Inferior parietal cortex (tissue), 1 donor: ENCODE measurements around the gene FMNL1.
"Not testable (repeated sequence)": the region's sequence is repeated elsewhere in the genome, so short reads cannot be mapped to it uniquely, and the experiment has no call there.

ENCODE experiments used
- DNase-seq: peaks from one replicate; pipeline ENCODE4 v3.0.0-alpha.2; 2016; ENCODE audit errors: extremely low spot score

The FMNL1 gene, protein sequence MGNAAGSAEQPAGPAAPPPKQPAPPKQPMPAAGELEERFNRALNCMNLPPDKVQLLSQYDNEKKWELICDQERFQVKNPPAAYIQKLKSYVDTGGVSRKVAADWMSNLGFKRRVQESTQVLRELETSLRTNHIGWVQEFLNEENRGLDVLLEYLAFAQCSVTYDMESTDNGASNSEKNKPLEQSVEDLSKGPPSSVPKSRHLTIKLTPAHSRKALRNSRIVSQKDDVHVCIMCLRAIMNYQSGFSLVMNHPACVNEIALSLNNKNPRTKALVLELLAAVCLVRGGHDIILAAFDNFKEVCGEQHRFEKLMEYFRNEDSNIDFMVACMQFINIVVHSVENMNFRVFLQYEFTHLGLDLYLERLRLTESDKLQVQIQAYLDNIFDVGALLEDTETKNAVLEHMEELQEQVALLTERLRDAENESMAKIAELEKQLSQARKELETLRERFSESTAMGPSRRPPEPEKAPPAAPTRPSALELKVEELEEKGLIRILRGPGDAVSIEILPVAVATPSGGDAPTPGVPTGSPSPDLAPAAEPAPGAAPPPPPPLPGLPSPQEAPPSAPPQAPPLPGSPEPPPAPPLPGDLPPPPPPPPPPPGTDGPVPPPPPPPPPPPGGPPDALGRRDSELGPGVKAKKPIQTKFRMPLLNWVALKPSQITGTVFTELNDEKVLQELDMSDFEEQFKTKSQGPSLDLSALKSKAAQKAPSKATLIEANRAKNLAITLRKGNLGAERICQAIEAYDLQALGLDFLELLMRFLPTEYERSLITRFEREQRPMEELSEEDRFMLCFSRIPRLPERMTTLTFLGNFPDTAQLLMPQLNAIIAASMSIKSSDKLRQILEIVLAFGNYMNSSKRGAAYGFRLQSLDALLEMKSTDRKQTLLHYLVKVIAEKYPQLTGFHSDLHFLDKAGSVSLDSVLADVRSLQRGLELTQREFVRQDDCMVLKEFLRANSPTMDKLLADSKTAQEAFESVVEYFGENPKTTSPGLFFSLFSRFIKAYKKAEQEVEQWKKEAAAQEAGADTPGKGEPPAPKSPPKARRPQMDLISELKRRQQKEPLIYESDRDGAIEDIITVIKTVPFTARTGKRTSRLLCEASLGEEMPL

DNA sequence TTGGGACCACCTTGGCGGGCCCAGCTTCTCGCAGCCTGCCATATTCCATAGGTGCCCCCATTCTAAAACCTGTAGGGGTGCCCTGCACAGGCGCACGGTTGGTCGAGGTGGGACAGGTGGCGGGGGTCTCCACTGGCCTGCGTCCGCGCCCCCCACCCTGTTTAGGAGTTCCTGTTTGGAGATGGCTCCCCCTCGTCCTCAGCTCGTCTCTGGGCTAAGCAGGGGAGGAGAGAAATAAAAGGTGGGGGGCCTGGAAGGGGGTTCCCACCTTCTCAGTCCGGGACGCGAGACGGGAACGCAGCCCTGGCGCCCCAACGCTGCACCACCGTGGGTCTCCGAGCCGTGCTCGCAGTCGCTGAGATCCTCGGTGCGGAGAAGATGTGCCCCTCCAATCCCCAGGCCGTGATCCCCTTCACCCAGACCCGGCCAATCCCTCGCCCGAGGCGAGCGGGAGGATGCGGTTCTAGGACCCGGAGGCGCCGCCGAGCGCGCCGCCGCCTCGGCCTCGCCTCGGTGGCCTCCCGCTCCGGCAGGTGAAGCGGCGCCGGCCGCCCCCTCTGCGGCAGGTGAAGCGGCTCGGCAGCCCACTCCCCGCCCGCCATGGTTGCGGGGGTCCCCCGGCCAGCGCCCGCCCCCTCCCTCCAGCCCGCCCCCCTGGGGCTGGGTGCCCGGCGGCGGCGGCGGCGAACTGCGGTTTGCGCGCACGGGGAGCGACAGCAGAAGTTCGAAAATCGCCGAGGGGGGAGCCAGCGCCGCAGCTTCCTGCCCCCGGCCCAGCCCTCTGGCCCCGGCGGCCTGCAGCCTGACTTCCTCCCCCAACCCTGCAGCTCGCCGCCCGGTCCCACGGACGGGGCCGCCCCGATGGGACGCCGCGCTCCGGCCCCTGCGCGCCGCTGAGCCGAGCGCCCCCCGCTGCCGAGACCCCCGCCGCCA, at the start of gene FMNL1:
FMNL1 (plus strand) TSS at position 805 of the 933 bp plus-strand sequence. CDS start 240 bp downstream, outside the sequence.
- no peak for DNase-seq

DNA sequence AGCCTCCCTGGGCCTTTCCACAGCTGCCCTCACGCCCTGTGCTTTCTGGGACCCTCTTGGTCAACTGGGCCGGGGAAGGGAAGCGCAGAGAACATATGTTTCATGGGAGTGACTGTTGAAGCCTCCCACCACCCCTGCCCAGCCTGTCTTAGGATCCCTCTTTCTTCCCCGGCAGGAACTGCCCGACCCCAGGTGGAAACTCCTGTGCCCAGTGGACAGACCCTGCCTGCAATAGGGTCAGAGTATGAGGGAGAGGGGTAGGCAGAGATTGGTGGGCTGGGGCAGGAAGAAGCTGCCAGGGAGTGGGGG, 49.5 kb upstream of the FMNL1 start:
- DNase-seq = no peak

DNA sequence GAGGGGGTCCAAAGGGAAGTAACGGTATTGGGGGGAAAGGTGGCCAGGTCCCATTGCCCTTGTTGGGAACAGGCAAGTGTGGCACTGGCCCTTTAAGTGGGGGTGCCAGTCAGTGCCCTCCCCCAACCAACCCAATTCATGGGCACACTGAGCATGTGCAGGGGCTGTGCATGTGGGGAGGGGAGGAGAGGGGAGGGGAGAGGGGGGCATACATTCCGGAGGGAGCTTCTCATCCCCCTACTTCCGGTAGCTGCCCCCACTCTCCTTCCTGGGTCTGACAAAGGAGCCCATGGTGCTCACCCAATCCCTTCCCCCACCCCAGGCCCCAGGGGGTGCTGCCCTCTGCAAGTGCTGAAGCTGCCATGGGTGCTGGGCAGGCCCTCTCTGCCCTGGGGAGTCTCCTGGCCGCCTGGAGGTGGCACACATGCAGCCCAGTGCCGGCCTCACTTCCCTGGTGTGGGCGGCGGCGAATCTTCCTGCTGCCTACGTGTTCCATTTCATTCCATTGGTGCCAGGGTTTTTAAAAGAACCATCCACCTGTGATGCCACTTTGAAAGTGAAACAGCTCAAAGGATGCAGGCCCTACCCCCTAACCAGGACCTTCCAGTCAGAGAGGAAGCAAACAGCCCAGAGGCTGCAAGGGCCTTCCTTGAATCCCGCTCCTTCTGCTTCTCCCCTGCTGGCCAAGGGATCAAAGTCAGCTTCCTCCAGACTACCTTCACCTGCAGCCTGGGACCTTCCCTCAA, 49.0 kb upstream of the FMNL1 start:
- DNase-seq = peak; percentile 84

DNA sequence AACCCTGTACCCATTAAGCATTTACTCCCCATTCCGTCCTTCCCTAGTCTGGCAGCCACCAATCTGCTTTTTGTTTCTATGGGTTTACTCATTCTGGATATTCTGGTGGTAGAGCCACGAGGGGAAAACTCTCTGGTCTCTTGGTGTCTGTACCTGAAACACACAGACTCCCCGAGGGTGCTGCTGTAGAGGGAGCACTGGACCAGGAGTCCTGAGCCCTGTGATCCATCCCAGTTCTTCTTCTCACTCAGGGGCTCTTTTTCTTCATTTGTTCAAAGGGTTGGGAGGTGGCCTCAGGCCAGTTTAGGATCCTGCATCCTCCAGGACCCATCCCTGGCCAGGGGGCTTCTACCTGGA, 45.9 kb upstream of the FMNL1 start:
- no peak for DNase-seq

DNA sequence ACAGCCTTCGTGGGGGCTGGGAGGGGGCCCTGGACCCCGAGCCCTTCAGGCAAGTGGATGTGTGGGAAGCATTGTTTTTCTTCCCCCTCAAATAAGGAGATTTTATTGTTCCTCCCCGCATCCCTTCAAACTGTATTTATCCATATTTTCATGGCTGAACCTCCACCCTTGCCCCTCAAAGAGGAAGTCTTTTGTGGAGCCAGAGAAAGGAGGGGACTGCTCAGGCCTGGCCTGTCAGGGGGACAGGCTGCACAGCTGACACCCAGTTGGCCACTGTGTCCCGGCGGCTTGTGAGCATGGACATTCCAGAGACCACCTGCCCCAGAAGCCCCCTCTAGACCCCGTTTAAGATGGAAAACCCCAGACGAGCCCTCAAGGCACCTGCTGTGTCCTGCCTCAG, 44.1 kb upstream of the FMNL1 start:
- no peak for DNase-seq

DNA sequence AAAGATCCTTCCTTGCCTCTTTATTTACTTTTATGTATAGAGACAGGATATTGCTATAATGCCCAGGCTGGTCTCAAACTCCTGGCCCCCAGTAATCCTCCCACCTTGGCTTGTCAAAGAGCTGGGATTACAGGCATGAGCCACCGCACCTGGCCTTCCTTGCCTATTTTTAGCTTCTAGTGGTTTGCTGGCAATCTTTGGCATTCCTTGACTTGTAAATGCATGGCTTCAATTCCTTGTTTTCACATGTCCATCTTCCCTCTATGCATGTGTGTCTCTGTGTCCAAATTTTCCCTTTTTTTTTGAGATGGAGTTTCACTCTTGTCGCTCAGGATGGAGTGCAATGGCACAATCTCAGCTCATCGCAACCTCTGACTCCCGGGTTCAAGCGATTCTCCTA, 37.5 kb upstream of the FMNL1 start:
- no peak for DNase-seq

DNA sequence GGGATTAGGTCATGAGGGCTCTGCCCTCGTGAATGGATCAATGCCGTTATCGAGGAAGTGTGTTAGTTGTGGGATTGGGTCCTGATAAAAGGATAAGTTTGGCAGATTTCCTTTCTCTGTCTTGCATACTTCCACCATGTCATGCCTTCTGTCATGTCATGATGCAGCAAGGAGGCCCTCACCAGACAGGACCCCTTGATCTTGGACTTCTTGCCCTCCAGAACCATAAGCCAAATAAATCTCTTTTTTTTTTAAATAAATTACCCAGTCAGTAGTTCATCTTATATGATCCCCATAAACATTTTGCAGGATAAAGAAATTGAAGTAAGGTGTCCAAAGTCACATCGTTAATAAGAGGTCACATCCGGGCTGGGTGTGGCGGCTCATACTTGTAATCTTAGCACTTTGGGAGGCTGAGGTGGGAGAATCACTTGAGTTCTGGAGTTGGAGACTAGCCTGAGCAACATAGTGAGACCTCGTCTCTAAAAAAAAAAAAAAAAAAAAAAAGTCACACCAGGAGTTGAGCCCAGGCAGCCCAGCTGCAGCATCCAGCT, 34.8 kb upstream of the FMNL1 start:
- no peak for DNase-seq

DNA sequence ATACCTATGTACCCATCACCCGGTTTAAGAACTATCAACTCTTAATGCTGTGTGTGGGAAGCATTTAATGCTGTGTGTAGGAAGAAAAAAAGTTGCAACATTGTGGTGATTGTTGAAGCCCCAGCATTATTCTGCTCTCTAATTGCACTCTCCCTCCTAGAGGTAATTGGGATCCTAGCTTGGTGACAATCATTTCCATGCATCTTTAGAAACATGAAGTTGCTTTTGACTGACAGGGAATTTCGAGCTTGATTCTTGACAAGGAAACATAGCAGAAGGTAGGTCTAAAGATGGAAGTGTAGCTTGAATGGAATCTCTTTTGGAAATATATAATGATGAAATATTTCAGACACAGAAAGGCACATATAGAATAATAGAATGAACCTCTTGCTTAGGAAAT, 32.7 kb upstream of the FMNL1 start:
- DNase-seq = no peak

DNA sequence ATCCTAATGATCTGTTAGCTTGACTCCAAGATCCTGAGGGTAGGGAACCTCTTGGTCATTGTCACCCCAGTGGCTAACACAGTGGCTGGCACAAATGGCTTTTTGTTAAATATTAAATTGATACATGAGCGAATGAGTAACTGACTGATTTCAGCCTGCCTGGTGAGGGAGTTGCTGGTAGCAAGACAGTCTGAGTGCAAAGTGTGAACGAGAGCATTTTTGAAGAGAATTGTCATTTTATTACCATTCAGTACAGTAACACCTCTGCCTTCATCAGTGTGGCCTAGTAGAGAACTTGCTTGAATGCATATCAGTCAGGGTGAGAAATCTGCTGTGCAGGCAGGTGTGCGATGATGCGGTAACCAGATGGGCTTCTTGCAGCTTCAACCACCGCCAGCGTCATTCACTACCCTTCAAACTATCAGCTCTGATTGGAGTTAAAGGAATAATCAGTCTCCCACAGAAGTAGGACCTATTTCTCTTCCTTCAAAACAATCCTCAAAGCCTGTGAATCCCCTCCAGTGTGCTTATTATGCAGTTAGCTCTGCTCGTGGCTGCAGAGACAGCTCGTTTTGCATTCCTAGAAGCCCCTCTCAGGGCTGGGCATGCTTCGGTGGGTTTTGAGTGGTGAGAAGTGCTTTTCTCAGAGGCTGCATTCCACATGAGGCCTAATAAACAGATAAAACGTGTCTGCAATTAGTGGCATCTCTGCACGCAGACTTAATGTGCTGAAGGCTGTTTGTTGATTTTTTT, 31.0 kb upstream of the FMNL1 start:
- DNase-seq = no peak

DNA sequence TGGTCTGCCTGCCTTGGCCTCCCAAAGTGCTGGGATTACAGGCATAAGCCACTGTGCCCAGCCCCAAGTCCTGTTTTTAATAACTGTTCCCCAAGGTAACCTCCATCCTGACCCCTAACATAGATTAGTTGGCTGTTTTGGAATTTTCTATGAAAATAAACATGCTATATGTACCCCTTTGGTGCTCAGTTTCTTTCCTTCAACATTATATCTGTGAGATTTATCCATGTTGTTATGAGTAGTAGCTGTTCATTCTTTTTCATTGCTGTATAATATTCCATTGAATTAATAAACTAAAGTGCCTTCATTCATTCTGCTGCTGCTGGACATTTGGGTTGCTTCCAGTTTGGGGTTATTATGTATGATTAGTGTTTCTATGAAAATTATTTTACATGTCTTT, 26.3 kb upstream of the FMNL1 start:
- DNase-seq = no peak

DNA sequence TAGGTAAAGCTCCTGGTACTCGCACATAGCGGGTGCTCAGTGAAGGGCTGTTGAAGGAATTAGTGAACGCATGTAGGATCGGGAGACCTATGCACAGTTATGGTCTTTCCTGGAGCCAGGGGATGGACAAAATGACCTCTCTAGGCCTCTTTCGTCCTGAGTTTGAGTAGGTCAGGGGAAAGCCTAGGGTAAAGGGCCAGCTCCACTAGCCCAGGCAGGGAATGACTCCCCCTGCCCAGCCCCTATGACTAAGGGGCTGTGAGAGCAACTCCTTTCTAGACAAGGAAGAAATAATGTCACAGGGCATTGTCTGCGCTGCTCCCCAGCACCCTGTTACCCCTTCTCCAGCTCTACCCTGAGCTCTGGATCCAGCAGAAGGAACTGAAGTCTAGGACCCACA, 24.6 kb upstream of the FMNL1 start:
- DNase-seq = no peak

DNA sequence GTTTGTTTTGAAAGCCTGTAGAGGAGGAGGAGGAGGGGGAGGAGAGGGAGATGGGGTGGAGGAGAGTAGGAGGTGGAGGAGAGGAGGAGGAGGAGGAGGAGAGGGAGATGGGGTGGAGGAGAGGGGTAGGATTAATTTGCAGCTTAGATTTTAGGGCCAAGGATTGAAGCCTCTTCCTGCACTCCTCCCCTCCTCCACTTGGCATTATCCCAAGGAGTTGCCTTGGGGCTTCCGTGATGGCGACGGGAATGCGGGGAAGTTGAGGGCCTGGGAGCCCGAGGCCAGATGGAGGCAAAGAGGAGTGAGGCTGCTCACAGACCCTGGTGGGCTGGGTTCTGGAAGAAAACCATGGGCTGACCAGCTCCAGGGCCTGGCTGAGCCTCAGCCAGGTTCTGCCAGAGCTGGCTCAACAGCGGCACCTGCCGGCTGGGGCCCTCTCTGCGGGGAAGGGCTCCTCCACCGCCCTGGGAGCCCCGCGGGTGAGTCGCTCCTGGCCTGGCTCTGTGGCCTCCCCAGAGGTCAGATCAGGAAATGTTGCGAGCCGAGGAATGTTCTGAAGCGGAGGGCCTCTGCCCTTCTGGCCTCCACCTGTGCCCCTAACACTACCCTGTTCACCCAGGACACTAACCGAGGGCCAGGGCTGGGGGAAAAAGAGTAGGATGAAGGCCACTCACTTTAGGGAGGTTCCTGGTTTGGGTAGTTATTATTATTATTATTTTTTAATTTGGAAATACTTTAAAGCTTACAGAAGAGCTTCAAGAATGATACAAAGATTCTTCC, 23.9 kb upstream of the FMNL1 start:
- DNase-seq = peak; percentile 89

DNA sequence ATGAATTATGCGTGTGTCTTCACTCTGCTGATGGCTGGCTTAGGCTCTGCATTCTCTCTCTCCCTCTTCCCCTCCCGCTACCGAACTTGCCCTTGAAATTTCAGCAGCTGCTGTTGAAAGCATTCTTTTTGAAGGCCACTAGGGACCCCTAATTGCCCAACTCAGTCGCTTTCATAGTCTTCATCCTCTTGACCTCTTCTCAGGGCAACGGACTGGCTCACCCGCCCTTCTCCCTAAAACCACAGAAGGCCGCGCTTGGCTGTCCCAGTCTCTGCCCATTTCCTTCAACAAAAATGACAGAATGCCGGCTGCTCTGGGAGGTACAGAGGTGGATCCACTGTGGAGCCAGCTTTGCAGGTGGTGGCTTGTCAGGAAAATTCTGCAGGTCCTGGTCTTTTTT, 21.0 kb upstream of the FMNL1 start:
- DNase-seq = no peak

DNA sequence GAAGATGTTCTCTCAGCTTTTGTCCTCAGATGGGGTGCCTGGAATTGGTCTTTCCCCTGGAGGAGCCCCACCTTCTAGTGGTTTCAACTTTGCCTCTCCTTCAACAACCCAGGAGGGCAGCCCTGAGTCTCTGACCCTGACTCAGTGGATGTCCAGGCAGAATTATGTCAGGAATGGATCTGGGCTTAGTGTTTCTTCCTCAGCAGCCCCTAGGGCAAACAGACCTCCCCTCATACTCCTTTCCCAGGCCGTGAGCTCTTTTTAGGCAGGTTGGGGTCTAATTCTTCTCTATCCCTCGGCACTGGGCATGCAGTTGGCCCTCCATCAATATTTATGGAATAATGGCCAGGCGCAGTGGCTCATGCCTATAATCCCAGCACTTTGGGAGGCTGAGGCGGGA, 20.2 kb upstream of the FMNL1 start:
- DNase-seq = no peak

DNA sequence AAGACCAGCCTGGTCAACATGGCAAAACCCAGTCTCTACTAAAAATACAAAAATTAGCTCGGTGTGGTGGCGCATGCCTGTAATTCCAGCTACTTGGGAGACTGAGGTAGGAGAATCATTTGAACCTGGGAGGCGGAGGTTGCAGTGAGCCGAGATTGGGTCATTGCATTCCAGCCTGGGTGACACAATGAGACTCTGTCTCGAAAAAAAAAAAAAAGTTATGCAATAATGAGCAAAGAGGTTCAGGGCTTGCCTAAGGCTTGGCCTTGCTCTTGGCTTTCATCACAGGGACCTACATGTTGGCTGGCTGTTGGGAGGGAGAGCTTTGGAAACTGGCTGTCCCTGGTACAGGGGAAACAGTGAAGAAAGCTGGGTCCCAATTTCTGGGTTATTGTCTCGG, 19.8 kb upstream of the FMNL1 start:
- not testable (repeated sequence) for DNase-seq

DNA sequence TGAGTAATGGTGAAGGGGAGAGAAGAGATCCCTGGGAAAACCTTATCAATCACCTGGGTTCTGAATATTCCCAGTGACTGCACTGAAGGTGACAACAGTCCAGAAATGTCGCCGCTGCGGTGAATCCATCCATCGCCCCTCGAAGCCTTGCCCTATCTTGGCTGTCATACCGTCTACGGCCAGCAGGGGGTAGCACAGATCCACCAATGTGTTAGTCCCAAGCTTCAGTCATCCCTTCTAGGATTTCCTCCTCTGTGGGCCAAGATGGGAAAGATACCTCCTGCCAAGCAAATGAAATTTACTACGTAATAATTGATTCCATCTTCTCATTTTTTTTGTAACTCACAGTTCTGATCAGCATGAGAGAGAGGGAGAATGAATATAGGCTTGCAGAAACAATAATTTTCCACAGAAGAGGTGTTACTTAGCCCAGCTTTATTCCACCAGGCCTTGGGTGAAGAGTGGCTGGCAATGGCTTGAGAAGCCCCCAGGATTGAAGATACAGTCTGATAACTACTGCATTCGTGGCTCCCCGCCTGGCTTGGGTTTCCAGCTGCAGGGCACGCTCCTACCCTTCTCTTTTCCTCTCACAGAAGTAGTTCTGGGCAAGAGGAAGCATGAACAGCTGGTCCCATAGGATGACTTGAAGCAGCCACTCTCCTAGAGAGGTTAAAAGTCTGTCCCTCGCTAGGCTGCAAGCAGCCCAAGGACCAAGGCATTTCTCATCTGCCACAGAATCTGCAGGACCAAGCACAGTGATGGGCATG, 2.6 kb upstream of the FMNL1 start:
- DNase-seq = peak; percentile 94

DNA sequence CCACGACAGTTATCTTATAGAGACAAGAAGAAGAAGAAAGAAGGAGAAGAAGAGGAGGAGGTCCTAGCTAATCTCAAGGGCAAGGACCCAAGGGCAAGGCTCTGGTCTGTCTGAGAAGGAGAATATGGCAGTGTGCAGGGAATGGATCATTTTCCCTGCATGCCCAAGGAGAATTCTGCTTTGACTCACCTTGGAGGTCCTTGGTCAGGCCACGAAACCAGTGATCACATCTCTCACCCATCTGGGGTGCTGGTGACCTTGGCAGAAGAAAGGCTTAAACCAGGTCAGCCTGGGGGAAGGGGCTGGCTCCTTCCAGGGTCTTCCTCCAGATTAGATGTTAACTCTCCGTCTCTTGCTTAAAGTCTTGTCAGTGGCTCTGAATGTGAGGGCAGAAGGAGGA, 1.6 kb upstream of the FMNL1 start:
- no peak for DNase-seq

DNA sequence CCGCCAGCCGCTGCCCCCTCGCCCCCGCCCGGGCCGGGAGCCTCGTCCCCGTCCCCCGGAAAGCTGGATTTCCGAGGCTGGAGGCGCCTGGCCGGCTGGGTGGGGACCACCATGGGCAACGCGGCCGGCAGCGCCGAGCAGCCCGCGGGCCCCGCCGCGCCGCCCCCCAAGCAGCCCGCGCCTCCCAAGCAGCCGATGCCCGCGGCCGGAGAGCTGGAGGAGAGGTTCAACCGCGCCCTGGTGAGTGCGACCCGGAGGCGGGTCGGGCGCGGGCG, 266 bp downstream of the FMNL1 start:
- no peak for DNase-seq
